Measurements from ENCODE around the gene SGMS1.
A peak's percentile ranks its signal among the peaks of the same experiment; 100 is the strongest.
"Not testable (repeated sequence)": the region's sequence is repeated elsewhere in the genome, so short reads cannot be mapped to it uniquely, and the experiment has no call there.

The SGMS1 gene

DNA sequence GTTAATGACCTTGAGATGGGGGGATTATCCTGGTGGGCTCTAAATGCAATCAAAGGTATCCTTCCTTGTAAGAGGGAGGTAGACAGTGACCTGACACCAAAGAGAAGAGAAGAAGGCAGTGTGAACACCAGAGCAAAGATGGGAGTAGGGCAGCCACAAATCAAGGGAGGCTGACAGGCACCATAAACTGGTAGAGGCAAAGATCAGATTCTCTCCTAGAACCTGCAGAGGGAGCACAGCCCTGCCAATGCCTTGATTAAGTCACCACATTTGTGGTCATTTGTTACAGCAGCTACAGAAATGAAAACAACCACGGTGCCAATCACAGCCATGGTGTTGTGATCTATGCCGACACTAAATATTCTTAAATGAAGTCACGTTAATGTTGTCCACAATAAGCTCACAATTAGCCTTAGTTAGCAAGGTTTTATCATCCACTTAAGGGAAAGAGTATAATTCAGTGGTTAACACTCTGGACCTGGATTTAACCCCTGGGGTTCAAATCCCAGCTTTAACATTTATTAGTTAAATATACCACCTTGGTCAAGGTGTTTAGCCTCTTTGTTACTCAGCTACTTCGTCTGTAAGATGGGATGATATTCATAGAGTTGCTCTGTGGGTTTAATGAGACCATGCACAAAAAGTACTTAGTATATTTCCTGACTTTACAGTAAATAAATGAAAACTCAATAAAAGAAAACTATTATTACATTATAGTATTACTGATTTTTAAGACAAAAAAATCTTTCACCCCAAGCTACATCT, 70.8 kb downstream of the SGMS1 start:
- peak; percentile 44 for DNase-seq

DNA sequence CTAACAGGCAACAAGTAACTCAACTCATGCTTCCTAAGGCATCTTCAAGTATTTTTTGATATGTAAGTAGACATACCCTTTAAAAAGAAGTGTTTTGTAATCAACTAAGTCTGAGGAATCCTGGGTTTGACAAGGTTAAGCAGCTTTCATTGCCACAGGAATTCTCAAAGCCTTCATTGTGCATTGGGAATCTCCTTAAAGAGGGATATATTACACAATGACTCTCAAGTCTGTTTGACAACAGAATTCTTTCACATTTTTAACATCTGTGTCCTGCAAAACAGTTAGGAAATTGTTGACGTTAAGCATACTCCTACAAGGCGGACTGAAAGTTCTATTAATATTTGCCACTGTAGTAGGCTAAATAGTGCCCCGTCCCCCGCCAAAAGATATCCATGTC, 71.4 kb downstream of the SGMS1 start:
- no peak for DNase-seq

DNA sequence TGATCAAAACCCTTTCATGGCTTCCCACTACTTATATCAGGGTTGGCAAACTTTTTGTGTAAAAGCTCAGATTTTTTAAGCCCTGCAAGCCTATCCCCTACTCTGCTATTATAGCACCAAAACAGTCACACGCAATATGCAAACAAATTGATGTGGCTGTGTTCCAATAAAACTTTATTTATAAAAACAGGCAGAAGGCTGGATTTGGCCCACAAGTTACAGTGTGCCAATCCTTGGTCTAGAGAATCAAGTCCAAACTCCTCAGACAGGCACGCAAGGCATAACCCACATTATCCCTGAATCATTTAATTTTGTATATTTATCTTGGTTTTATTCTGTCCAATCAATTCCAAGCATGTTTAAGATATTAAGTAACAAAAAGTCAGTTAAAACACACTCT, 71.9 kb downstream of the SGMS1 start:
- no peak for DNase-seq

DNA sequence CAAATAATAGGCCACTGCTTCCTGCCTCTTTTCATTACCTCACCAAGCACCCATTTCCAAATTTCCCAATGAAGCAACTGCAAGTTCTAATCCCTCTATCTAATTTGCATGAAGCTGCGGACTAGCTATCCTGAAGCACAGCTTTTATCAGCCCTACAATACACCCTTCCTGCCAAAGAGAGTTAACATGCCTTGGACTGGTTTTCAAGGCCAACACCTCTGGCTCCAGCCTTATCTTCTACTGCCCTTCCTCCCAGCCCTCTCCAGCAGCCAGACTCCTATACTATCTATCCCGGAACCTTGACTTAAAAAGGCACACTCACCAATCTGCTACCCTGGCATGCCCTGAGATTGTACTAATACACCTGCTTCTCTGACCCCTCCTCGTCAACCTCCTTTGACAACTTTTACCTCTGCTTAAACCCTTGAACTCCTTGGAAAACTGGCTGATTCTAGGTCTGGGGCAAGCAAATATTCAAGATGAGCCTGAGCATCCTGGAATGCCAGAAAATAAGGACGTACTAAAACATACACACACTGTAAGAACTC, 73.4 kb downstream of the SGMS1 start:
- no peak for DNase-seq

DNA sequence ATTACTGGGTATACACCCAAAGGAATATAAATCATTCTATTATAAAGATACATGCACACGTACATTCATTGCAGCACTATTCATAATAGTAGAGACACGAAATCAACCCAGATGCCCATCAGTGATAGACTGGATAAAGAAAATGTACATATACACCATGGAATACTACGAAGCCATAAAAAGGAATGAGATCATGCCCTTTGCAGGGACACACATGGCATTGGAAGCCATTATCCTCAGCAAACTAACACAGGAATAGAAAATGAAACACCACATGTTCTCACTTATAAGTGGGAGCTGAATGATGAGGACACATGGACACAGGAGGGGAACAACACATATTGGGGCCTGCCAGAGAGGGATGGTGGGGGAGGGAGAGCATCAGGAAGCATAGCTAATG, 74.6 kb downstream of the SGMS1 start:
- not testable (repeated sequence) for DNase-seq

DNA sequence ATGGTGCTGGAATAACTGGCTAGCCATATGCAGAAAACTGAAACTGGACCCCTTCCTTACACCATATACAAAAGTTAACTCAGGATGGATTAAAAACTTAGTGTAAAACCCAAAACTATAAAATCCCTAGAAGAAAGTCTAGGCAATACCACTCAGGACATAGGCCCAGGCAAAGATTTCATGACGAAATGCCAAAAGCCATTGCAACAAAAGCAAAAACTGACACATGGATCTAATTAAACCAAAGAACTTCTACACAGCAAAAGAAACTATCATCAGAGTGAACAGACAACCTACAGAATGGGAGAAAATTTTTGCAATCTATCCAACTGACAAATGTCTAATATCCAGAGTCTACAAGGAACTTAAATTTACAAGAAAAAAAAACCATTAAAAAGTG, 75.3 kb downstream of the SGMS1 start:
- not testable (repeated sequence) for DNase-seq

DNA sequence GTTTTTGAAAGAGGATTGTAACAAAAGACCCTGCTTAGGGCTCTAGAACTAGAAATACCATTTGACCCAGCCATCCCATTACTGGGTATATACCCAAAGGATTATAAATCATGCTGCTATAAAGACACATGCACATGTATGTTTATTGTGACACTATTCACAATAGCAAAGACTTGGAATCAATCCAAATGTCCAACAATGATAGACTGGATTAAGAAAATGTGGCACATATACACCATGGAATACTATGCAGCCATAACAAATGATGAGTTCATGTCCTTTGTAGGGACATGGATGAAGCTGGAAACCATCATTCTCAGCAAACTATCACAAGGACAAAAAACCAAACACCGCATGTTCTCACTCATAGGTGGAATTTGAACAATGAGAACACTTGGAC, 77.5 kb downstream of the SGMS1 start:
- not testable (repeated sequence) for DNase-seq

DNA sequence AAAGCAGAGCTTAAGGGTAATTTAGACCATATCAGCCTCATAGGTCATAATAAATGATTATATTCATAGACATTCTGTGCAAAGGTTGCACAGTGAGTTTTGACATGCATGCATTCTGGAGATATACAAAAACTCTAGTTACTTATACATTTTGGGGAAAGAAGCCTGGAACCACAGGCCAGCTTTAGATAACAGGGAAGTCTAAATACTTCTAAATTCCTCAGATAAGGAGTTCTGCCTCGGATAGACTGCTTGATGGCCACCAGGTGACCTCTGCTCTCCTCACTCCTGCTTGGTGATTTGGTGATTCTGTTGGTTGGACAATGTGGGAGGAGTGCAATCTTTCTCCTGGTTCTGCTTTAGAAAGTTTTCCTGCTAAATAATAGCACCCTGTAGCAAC, 77.9 kb downstream of the SGMS1 start:
- no peak for DNase-seq

DNA sequence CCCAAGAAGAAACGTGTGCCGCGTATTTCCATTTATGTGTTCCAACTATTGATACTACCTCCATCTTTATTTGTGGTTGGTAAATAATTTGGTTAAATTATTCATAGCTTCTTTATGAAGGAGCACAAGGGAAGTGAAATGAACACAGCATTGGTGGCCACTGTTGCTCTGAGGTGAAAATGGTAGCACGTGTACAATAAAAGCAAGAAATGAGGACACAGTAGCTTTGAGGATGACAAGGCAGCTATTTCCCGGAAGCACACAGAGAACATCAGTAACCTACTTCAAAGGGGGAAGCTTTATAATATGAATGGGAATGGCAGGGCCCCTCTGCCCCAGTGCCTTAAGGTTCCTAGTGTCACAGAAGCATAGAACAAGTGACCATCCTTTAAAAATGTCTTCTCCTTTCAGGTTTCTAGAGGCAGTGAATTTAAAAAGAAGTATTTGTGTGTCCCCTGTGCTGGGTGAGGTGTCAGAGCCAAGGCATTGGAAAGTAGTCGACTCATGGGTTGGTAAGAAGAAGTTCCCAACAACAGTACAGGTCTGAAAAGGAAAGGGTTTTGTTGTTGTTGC, 78.8 kb downstream of the SGMS1 start:
- peak; percentile 45 for DNase-seq

DNA sequence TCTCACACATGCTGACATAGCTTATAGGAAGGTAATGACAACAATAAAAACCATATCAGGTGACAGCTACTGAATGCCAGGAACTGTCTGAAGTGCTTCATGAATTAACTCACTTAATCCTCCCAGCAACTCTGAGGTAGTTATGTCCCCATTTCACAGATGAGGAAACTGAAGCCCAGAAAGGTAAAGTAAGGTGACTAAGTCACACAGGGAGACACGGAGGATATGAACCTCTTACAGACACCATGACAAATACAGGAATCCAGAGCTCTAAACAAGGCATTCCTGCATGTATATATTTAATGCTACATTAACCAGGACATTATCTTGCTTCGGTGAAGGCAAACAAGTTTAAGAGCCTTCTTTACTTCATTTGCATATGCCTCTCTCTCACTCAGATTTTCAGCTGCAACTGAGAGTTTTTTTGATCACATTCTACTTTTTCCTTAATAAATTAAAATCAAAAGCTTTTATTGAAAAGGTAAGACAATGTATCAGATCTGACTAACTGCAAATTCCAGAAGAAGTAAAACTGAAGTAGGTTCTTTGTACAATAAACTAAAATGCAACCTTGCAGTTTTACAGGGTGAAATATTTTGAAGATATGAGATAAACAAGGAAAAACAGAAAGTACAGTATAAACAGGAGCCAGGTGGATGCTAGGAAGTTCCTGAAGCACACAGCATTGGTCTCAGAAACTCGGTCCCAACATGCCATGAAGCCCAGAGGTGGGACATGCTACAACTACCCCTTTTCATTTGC, 79.5 kb downstream of the SGMS1 start:
- no peak for DNase-seq

DNA sequence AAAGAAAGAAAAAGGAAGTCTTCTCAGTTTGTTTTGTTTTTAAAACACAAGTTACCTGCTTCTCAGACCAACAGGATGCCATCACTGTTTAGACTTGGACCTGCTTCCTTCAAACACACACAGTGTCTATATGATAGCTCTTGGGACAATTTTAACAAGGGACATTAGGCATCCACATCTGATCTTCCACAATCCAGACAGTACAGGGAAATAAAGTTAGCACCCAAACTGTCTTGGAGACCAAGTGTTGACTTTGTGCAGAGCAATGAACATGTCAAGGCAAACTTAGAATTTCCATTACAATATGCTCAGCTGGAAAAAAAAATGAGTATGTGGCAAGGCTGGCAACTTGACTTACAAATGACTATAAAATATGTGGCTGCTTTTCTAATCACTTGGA, 80.9 kb downstream of the SGMS1 start:
- DNase-seq, result no peak

DNA sequence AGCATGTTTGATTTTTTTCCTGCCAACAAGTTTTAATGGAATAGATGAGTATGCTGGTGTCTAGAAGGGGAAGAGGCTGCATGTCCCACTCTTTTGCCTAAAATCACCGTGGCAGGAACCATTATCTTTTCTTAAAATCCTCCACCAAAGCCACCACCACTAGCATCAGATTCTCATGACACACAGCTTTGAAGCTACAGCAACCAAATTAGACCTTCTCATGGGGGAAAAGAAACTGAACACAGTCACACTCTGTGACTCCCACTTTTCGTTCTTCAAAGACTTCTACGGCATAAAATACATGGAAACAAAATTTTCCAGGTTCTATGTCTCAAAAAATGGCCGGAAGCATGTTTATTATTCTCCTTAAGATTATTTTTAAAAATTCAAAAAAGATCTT, 81.8 kb downstream of the SGMS1 start:
- DNase-seq, result no peak

DNA sequence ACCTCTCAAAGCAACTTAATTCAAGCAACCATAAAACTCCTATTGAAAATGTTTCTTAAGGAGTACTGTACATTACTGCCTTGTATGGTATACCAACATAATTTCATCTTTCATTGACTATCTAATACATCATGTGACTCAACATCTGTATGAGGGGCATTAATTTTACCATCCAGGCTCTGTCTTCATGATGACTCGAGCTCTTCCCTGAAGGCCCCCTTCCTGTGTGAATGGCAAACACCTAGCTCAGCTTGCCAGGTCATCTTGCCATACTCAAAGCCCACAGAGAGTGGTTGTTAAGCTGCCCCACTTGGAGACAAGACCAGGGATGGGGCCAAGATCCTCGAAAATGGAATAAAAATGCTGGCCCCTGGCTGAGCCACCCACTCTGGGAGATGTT, 82.4 kb downstream of the SGMS1 start:
- peak; percentile 42 for DNase-seq

DNA sequence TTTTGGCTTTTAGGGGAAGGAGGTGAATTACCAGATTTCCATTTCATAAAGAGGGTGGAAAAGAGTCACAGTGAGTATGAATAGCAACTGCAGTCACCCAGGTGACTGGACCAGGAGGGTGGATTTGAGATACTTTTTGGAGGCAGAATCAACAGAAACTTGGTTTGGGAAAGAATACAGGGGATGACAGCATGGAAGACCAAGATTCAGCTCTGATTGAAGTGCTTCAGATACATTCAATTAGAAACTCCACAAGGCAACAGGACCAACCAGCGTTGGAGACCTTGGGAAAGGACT, 83.0 kb downstream of the SGMS1 start:
- no peak for DNase-seq

DNA sequence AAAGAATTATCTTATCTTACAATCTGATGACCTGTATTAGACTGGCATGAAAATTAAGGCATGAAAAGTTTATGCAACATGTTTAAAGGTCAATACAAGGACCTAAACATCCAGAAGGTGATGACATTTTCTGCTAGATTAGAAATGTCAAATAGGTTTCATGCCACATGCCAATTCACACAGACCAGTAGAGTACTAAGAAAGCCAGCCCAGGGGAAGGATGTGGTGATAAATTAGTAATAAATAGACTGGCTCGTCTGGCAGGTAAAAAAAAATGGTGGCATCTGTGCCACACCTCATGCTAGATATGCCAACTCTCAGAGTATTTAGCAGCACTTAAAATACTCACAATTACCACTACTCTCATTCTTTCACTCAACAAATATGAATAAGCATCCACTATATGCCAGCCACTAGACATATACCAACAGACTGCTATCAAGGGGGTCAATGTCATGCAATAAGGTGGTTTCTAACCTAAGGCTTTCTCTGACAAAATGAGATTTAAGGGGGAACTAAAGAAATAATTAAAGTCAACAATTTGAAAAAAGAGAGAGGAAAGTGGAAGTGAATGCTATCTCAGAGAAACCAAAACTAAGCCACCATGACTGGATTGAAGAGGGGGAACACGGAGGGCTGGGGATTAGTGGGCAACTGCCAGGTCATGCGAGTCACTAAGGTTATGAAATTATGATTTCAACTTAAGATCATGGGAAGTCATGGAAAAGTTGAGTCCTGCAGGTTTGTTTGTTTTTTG, 83.5 kb downstream of the SGMS1 start:
- peak; percentile 76 for DNase-seq

DNA sequence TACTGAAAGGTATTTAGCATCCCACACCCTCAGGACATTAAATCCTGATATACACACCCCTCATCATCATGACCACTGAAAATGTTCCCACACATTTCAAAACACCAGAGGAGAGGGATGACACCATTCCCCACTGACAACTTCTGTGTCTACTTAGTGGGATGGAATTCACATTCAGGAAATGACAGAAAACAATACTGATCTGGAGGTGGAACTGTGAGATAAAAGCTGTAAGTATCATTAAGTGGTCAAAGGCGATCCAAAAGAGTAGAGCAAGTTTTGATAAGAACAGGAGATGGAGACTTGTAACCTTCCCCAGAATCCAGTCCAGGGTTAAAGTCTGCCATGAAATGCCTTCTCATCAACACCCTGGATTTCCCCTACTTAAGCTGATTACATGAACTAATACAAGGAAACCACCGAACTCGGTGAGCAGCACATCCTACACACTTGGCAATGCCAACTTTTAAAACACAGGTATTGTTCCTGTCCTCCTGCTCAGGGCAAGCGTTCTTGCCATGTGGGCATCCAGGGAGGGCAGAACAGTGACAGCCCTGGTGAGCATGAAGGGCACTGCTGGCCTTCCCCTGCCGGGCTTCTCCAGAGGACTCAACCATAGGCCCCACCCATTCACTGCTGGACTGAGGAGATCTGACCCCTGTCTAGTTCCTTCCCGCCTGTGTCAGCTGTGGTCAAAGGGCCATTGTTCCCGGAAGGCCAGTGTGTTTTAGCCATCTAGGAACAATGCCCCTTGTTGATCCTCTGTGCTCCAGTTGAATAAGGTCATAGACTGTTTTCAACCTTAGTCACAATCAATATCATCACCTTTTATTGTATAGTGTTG, 85.0 kb downstream of the SGMS1 start:
- peak; percentile 61 for DNase-seq

DNA sequence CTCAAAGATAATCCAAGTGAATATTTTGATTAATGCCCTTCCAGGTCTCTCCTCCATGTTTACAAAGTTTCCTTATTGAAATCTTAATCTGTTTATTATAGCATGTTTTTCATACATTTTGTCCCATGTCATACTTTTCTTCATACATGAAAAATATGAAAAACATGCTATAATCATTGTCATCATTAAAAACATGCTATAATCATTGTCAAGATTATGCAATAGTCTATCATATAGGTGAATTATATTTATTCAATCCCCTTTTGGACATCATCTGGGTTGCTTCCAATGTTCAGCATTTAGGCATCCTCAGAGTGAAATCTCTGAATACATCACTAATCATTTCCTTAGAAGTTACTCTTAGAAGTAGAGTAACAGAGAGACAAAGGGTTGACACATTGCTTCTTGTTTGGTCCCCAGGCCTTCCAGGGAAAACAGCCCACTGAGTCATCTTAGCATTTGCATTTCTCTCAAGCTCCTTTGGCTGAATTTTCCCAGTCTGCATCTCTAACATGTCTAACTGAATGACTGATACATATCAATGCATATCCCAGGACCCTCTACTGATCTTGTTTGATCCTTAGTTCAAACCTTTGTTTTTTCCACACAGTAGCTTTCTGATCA, 87.0 kb downstream of the SGMS1 start:
- DNase-seq, result no peak

DNA sequence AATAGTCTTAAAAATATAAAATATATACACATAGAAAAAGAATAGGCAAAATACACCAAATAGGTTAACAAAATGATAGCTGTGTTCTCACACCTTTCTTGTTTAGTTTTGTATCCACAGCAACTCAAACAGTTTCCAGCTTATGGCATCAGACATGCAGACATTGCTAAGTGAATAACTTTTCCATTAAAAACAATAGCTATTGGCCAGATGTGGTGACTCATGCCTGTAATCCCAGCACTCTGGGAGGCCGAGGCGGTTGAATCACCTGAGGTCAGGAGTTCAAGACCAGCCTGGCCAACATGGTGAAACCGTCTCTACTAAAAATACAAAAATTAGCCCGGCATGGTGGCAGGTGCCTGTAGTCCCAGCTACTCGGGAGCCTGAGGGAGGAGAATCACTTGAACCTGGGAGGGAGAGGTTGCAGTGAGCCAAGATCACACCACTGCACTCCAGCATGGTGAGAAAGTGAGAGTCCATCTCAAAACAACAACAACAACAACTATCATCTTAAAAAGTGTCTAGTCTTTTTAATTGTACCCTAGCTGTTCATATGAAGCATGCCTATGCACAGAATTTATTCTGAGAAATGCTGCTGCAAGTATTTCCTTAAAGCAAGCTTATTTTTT, 88.9 kb downstream of the SGMS1 start:
- not testable (repeated sequence) for DNase-seq

DNA sequence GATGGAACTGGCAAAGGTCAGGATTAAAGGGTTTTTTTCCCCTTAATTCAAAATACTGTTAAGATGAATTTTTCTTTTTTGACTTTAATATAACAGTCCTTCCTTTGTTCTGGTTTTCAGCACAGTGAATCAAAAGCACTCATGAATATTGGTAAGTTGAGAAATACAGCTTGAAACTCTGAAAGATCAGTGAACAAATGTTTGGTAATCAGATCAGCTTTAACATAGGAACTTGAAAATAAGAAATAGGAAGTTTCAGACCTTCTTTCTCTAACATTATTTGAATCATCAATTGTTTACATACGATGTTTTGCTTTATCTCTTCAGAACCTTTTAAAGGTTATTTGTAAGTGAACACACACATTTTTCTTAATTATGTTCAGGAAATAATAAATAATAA, 90.5 kb downstream of the SGMS1 start:
- no peak for DNase-seq

DNA sequence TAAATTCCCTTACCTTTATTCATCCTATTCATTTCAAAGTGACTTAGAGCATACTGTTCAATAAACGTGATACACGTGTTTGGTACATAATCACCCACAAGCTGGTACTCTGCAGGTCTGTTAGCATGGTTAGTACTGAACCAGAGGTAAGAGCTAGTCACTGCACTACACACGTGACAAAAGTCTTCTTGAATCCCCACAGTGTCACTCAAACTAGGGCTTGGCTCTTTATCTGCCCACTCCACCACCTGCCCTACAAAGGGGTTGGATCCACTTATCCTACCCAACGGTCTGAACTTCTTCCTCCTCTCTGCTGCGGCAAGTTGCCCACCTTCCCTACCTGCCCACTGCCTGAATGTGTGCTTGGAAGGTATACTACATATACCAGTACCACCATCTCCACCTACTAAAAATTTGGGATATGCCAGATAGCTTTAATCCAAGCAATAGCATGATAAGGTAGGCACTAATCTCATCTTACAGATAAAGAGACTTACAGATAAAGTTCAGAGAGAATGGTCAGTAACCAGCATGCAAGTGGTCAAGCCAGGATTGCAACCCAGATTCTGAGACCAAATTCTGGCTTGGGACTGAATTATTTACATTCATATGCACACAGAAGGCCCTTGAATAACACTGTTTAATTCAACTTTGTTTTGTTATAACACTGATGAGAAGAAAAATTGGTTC, 92.2 kb downstream of the SGMS1 start:
- DNase-seq, result no peak

DNA sequence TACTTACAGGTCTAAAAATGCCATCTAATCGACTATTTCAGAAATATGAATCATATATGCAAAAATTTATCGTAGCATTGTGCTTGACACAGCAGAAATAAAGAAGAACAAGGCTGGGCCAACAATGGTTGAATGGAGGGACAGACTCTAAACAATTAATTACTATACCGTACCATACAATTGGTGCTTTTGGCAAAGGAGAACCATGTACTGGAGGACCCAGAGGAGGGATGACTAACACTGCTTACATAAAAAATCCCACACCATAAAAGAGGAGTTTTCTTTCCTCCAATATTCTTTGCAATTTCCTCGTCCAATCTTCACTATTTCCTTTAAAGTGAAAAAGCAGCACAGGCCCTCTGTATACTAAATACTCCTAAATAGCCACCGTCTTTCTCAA, 94.1 kb downstream of the SGMS1 start:
- no peak for DNase-seq

Measured in activated CD4-positive, alpha-beta T cell treated with anti-CD3 and anti-CD28 coated beads, Interleukin-2, amount 50 U/mL, for 16 hours (primary cell).